B cell (primary cell): ENCODE measurements around the gene MYZAP. TPM values are rescaled to one million over a fixed set of nuclear protein-coding genes. Genes with fewer than 3 reads are reported as not detected.
A peak's percentile ranks its signal among the peaks of the same experiment; 100 is the strongest.

Experiments used
- ATAC-seq: fragments of 200-7000 bp; cut with Tn5 transposase; one replicate; pipeline ENCODE4 v1.10.0; 2021; ENCODE audit warnings: low read depth, mild to moderate bottlenecking, moderate number of reproducible peaks, moderate library complexity
- CTCF ChIA-PET: fragments of 350-600 bp; sonication (Branson Sonifier 250); formaldehyde crosslinking; loops from one replicate; lab custom pipeline; 2021; ENCODE audit warnings: antibody characterized with exemption, inconsistent platforms; lab: Charles Lee
- POLR2A ChIA-PET: fragments of 350-600 bp; sonication (Branson Sonifier 250); formaldehyde crosslinking; loops from one replicate; lab custom pipeline; 2021; ENCODE audit warnings: antibody characterized with exemption; lab: Charles Lee
- DNase-seq: peaks from one replicate; pipeline ENCODE4 v3.0.0; 2013
- H2AFZ ChIP-seq: 2 replicates; pipeline ENCODE4 v1.6.1; 2012; ENCODE audit warnings: mild to moderate bottlenecking, low read depth, low read length; ENCODE audit not compliant: insufficient read depth, poor library complexity, severe bottlenecking
- H3K27ac ChIP-seq, 2 donors: 1 replicate in 1 of 2; 2 replicates in 1 of 2; pipeline ENCODE4 v1.5.1; 2012 to 2013; ENCODE audit warnings: low read length in 2 of 2, mild to moderate bottlenecking in 2 of 2, moderate library complexity in 1 of 2
- H3K27me3 ChIP-seq, 4 experiments: fragments of 200-600 bp in 1 of 4; sonication (generic) in 1 of 4; replicated peaks in 1 of 4; 1 replicate in 2 of 4; 2 replicates in 2 of 4; pipeline versions ENCODE4 v1.6.1 to v1.7.0; 2013 to 2016; ENCODE audit warnings: low read length in 3 of 4, mild to moderate bottlenecking in 2 of 4, mixed read lengths in 1 of 4, moderate library complexity in 1 of 4; ENCODE audit not compliant: insufficient read depth in 4 of 4, control insufficient read depth in 3 of 4; ENCODE audit errors: control extremely low read depth in 1 of 4
- H3K36me3 ChIP-seq, 2 experiments: replicated peaks in 1 of 2; 1 replicate in 1 of 2; 2 replicates in 1 of 2; pipeline versions ENCODE4 v1.6.1 to v1.7.1; 2013; ENCODE audit warnings: low read length in 1 of 2; ENCODE audit not compliant: insufficient read depth in 2 of 2, control insufficient read depth in 1 of 2; ENCODE audit errors: control extremely low read depth in 1 of 2, extremely low read depth in 1 of 2
- H3K4me1 ChIP-seq, 2 donors: fragments of 200-600 bp in 1 of 2; sonication (generic) in 1 of 2; 1 replicate in 1 of 2; 2 replicates in 1 of 2; pipeline versions ENCODE4 v1.5.1 to v1.6.1; 2013 to 2017; ENCODE audit warnings: low read length in 2 of 2; ENCODE audit not compliant: control insufficient read depth in 2 of 2, insufficient read depth in 2 of 2
- H3K4me2 ChIP-seq: replicated peaks from 2 replicates; pipeline ENCODE3; 2012; ENCODE audit warnings: mild to moderate bottlenecking, low read depth, low read length; ENCODE audit not compliant: poor library complexity, severe bottlenecking
- H3K4me3 ChIP-seq, 5 experiments: fragments of 200-600 bp in 1 of 5; sonication (generic) in 1 of 5; 1 replicate in 3 of 5; 2 replicates in 2 of 5; pipeline versions ENCODE4 v1.5.1 to v1.7.0; 2011 to 2016; ENCODE audit warnings: low read length in 4 of 5, mild to moderate bottlenecking in 4 of 5, low read depth in 2 of 5, control low read depth in 1 of 5, moderate library complexity in 1 of 5; ENCODE audit not compliant: insufficient read depth in 1 of 5; ENCODE audit errors: control extremely low read depth in 1 of 5, extremely low read depth in 1 of 5
- H3K79me2 ChIP-seq: fragments of 200-600 bp; sonication (generic); one replicate; pipeline ENCODE4 v1.6.0; 2016; ENCODE audit warnings: low read length; ENCODE audit not compliant: control insufficient read depth, insufficient read depth
- H3K9ac ChIP-seq: fragments of 200-600 bp; sonication (generic); 2 replicates; pipeline ENCODE4 v1.6.1; 2017; ENCODE audit warnings: mild to moderate bottlenecking, low read length, moderate library complexity
- H3K9me3 ChIP-seq, 3 donors: one replicate each; pipeline versions ENCODE4 v1.6.1 to v1.7.1; 2013; ENCODE audit warnings: low read length in 2 of 3; ENCODE audit not compliant: control insufficient read depth in 2 of 3, insufficient read depth in 1 of 3; ENCODE audit errors: control extremely low read depth in 1 of 3
- H4K20me1 ChIP-seq: 2 replicates; pipeline ENCODE4 v1.6.0; 2012; ENCODE audit warnings: mild to moderate bottlenecking, low read length; ENCODE audit not compliant: insufficient read depth, control insufficient read depth, poor library complexity, severe bottlenecking
- H3K27ac Mint-ChIP-seq: one replicate; pipeline ENCODE4 v1.8.0; 2021; ENCODE audit warnings: mixed read lengths
- H3K27me3 Mint-ChIP-seq: one replicate; pipeline ENCODE4 v1.8.0; 2021; ENCODE audit warnings: mixed read lengths
- H3K4me1 Mint-ChIP-seq: one replicate; pipeline ENCODE4 v1.8.0; 2021; ENCODE audit warnings: mixed read lengths
- H3K4me3 Mint-ChIP-seq: one replicate; pipeline ENCODE4 v1.8.0; 2021; ENCODE audit warnings: mixed read lengths
- H3K9me3 Mint-ChIP-seq: one replicate; pipeline ENCODE4 v1.8.0; 2022; ENCODE audit warnings: mixed read lengths; ENCODE audit not compliant: insufficient read depth
- CTCF ChIP-seq: fragments of 200-600 bp; IDR thresholded peaks from one replicate; pipeline ENCODE4 v1.8.0; 2022; ENCODE audit warnings: antibody characterized with exemption, mild to moderate bottlenecking
- EZH2 ChIP-seq: IDR thresholded peaks from 2 replicates; pipeline ENCODE4 v1.6.1; 2012; ENCODE audit warnings: borderline replicate concordance, low read depth, mild to moderate bottlenecking, moderate library complexity, low read length; ENCODE audit not compliant: insufficient read depth, poor library complexity, severe bottlenecking
- WGBS: methylation state at CpG from one replicate; pipeline ENCODE4 v1.1.5; 2013; ENCODE audit warnings: missing lambda C conversion rate; ENCODE audit not compliant: insufficient coverage; 5-methylcytosine and 5-hydroxymethylcytosine counted together
- intact Hi-C: fragments of 100-400 bp; cut with micrococcal nuclease; formaldehyde crosslinking; loops from one replicate; pipeline ENCODE4 v1.10.0; 2022
- polyA plus RNA-seq: library from polyadenylated mRNA; depleted of rRNA; stranded (reverse); fragments of >200 nt; gene quantifications from 2 replicates; pipeline ENCODE4 v1.2.3, GENCODE V29; 2012
- total RNA-seq, 2 donors: library from RNA; stranded (reverse); fragments of 120-200 nt in 1 of 2; gene quantifications; 1 replicate in 1 of 2; 2 replicates in 1 of 2; pipeline versions ENCODE4 v1.2.3 to v1.2.4, GENCODE V29; 2013 to 2022

The MYZAP gene
- total and polyA plus RNA-seq, 2 donors (not counting 1 experiment from before 2014, with no cell fraction given), result 1.0 to 2.8 TPM

DNA sequence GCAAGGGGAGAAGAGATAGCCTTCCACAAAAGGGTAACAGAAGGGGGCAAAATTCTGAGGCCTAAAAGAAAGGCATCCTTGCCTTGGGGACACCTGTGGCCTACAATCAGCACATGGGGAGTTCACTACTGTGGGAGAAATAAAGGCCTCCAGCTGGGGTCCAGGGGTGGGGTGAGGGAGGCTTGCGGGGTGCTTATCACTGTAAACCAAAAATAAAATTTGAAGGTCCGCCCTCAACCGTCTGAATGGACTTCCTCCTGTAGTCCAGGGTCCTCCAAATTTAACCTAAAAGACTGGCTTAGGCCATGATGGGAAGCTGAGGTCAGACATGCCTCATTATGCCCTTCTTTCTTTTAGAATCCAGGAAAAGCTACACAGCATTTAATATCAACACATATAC, 112.7 kb downstream of the MYZAP start:
- ATAC-seq, result no peak
- Histone ChIP-seq H2AFZ (no peak overlapping the region), H3K36me3 (peaks cover 0 to 7% of the 10 kb centered on the region in 2 experiments), H3K27ac (no peak overlapping the region), H3K9ac (no peak overlapping the region), H3K79me2 (peaks cover 25% of the 10 kb centered on the region), H3K4me3 (no peak overlapping the region), H3K27me3 (peaks cover 0 to 8% (median 2%) of the 10 kb centered on the region in 4 experiments), H4K20me1 (no peaks in the 10 kb centered on the region), H3K4me2 (no peak overlapping the region), H3K4me1 (peaks cover 17 to 20% of the 10 kb centered on the region in 2 donors), H3K9me3 (no peaks in the 10 kb centered on the region)
- no peak for DNase-seq
- Mint-ChIP-seq H3K9me3 (no peaks in the 10 kb centered on the region), H3K4me1 (peaks cover 32% of the 10 kb centered on the region), H3K27ac (no peak overlapping the region), H3K27me3 (peaks cover 25% of the 10 kb centered on the region), H3K4me3 (peak overlapping the region; percentile 9)
- ChIA-PET CTCF (no interaction called here), POLR2A (no interaction called here)
- intact Hi-C loops, result loop anchor here (10.0 kb wide), 2 partner anchors 400 to 1340 kb away; partner anchors contain the start of gene TEX9
- WGBS, result 92% methylated on average over 2 of the region's 3 CpGs
- TF ChIP-seq CTCF (no peak), EZH2 (no peak)

GRCh38 chr15:57705746-57706404, 114.2 kb downstream of the MYZAP start:
- DNase-seq (no peak), ATAC-seq (no peak)
- H3K36me3 ChIP-seq, result peaks cover 6 to 21% of the 10 kb centered on the region in 2 experiments
- ChIA-PET POLR2A (interaction anchor here (0.7 to 0.9 kb wide), 2 partner anchors 11 to 119 kb away, joined by 3 to 4 read pairs; no protein-coding TSS in a partner anchor), CTCF (interaction anchor here (0.7 to 1.8 kb wide), 8 partner anchors 12 to 788 kb away, joined by 3 to 7 read pairs (median 3); partner anchors contain the start of gene TCF12)
- Mint-ChIP-seq H3K27ac (peak overlapping the region; percentile 85), H3K27me3 (peaks cover 18% of the 10 kb centered on the region), H3K9me3 (no peaks in the 10 kb centered on the region), H3K4me3 (peak overlapping the region; percentile 88), H3K4me1 (peaks cover 41% of the 10 kb centered on the region)
- TF ChIP-seq CTCF (no peak), EZH2 (no peak)
- intact Hi-C loops, result loop anchor here (2.0 to 10.0 kb wide), 6 partner anchors 114 to 1341 kb away; partner anchors contain the start of genes MNS1, MYZAP, TEX9 and ZNF280D
- WGBS, result 79% methylated on average over 9 of the region's 12 CpGs
- peak overlapping the region; percentile 95 for H3K4me2 ChIP-seq
- peak overlapping the region; percentile 90 for H2AFZ ChIP-seq
- no peaks in the 10 kb centered on the region for H3K9me3 ChIP-seq
- peaks cover 25% of the 10 kb centered on the region for H3K79me2 ChIP-seq
- H3K27me3 ChIP-seq, result no peaks in the 10 kb centered on the region
- H3K4me1 ChIP-seq, result peaks cover 17 to 20% of the 10 kb centered on the region in 2 donors
- peak overlapping the region; percentile 30 to 95 (median 88) for H3K4me3 ChIP-seq
- peak overlapping the region; percentile 86 to 95 for H3K27ac ChIP-seq
- H4K20me1 ChIP-seq, result no peaks in the 10 kb centered on the region
- peak overlapping the region; percentile 89 for H3K9ac ChIP-seq
